SK-N-SH (cell line): ENCODE measurements around the gene C17orf114.

ENCODE experiments used
- CTCF ChIA-PET: fragments of 300-600, 350-600 bp; formaldehyde crosslinking; extraction: SDS; loops from one replicate; lab custom pipeline; 2021; lab: Yijun Ruan, JAX
- POLR2A ChIA-PET: fragments of 350-600 bp; sonication (Branson Sonifier 250); formaldehyde crosslinking; extraction: SDS; loops from one replicate; lab custom pipeline; 2020; ENCODE audit warnings: antibody characterized with exemption, inconsistent platforms; lab: Yijun Ruan, JAX
- DNase-seq: peaks from one replicate; pipeline ENCODE4 v3.0.0; 2012
- H2AFZ ChIP-seq: fragments of 200-600 bp; sonication (generic); 2 replicates; pipeline ENCODE4 v1.8.1; 2016; ENCODE audit warnings: antibody characterized with exemption, mild to moderate bottlenecking, low read depth
- H3F3A ChIP-seq: fragments of 200-600 bp; sonication (generic); replicated peaks from 2 replicates; pipeline ENCODE3; 2016; ENCODE audit warnings: antibody characterized with exemption, mild to moderate bottlenecking; ENCODE audit not compliant: insufficient read depth
- H3K27ac ChIP-seq, 2 experiments: fragments of 200-500 bp in 1 of 2; fragments of 200-600 bp in 1 of 2; sonication (Bioruptor generic) in 1 of 2; sonication (generic), shearing (Covaris generic) in 1 of 2; 2 replicates each; pipeline versions ENCODE4 v1.5.1 to v1.6.1; 2014 to 2016; ENCODE audit warnings: low read depth in 2 of 2, inconsistent platforms in 1 of 2, low read length in 1 of 2, mild to moderate bottlenecking in 1 of 2, mixed read lengths in 1 of 2
- H3K27me3 ChIP-seq: fragments of 200-600 bp; sonication (generic), shearing (Covaris generic); 2 replicates; pipeline ENCODE4 v1.6.1; 2016; ENCODE audit warnings: mixed run types; ENCODE audit not compliant: insufficient read depth
- H3K36me3 ChIP-seq, 2 experiments: fragments of 200-500 bp in 1 of 2; fragments of 200-600 bp in 1 of 2; sonication (Bioruptor generic) in 1 of 2; sonication (generic) in 1 of 2; replicated peaks in 1 of 2; 2 replicates each; pipeline versions ENCODE3 to v1.5.1; 2014 to 2016; ENCODE audit warnings: low read length in 1 of 2, mild to moderate bottlenecking in 1 of 2; ENCODE audit not compliant: insufficient read depth in 2 of 2, control insufficient read depth in 1 of 2
- H3K4me1 ChIP-seq, 2 experiments: fragments of 200-500 bp in 1 of 2; fragments of 200-600 bp in 1 of 2; sonication (Bioruptor generic) in 1 of 2; sonication (generic), shearing (Covaris generic) in 1 of 2; 2 replicates each; pipeline versions ENCODE4 v1.5.1 to v1.6.1; 2014 to 2016; ENCODE audit warnings: low read depth in 1 of 2, low read length in 1 of 2, mixed run types in 1 of 2; ENCODE audit not compliant: insufficient read depth in 2 of 2, control insufficient read depth in 1 of 2
- H3K4me2 ChIP-seq: fragments of 200-600 bp; sonication (generic), shearing (Covaris generic); 2 replicates; pipeline ENCODE4 v1.6.1; 2017; ENCODE audit warnings: mixed run types
- H3K4me3 ChIP-seq, 2 experiments: fragments of 200-500 bp in 1 of 2; fragments of 200-600 bp in 1 of 2; sonication (Bioruptor generic) in 1 of 2; sonication (generic), shearing (Covaris generic) in 1 of 2; 2 replicates each; pipeline versions ENCODE4 v1.5.1 to v1.8.1; 2014 to 2016; ENCODE audit warnings: low read depth in 2 of 2, inconsistent platforms in 1 of 2, low read length in 1 of 2, mild to moderate bottlenecking in 1 of 2, mixed read lengths in 1 of 2, moderate library complexity in 1 of 2
- H3K79me2 ChIP-seq: fragments of 200-600 bp; sonication (generic); 2 replicates; pipeline ENCODE4 v1.8.1; 2017; ENCODE audit warnings: mild to moderate bottlenecking; ENCODE audit not compliant: insufficient read depth
- H3K9ac ChIP-seq: fragments of 200-600 bp; sonication (generic); 2 replicates; pipeline ENCODE4 v1.6.1; 2017; ENCODE audit warnings: mixed run types
- H3K9me2 ChIP-seq: fragments of 200-600 bp; sonication (generic); 2 replicates; pipeline ENCODE4 v1.6.1; 2017; ENCODE audit warnings: mixed run types
- H3K9me3 ChIP-seq: fragments of 200-600 bp; sonication (generic); 2 replicates; pipeline ENCODE4 v1.6.1; 2017; ENCODE audit warnings: mixed run types, mild to moderate bottlenecking, moderate library complexity
- H4K20me1 ChIP-seq: fragments of 200-600 bp; sonication (generic); 2 replicates; pipeline ENCODE4 v1.6.1; 2017; ENCODE audit warnings: mild to moderate bottlenecking, mixed run types; ENCODE audit not compliant: insufficient read depth
- CHD2 ChIP-seq: fragments of 150-350 bp; IDR thresholded peaks from 2 replicates; pipeline ENCODE4 v1.6.1; 2018; ENCODE audit warnings: low read length; ENCODE audit not compliant: partially characterized antibody
- EZH2phosphoT487 ChIP-seq: fragments of 200-600 bp; sonication (generic); IDR thresholded peaks from 2 replicates; pipeline ENCODE4 v1.6.1; 2017; ENCODE audit warnings: low read depth, mixed run types, mild to moderate bottlenecking, antibody characterized with exemption, moderate library complexity, borderline replicate concordance
- FOSL2 ChIP-seq: IDR thresholded peaks from 2 replicates; pipeline ENCODE4 v1.4.0; 2012; ENCODE audit warnings: low read depth, mild to moderate bottlenecking, moderate library complexity, borderline replicate concordance
- GATA2 ChIP-seq: sonication (generic); formaldehyde crosslinking; IDR thresholded peaks from 2 replicates; pipeline ENCODE4 v1.5.0; 2020; ENCODE audit warnings: mild to moderate bottlenecking, missing genetic modification reagents
- MEF2A ChIP-seq: IDR thresholded peaks from 2 replicates; pipeline ENCODE4 v1.4.0; 2012; ENCODE audit warnings: low read depth, borderline replicate concordance
- NFIC ChIP-seq: IDR thresholded peaks from 2 replicates; pipeline ENCODE4 v1.4.0; 2012; ENCODE audit warnings: borderline replicate concordance
- RAD21 ChIP-seq: IDR thresholded peaks from 2 replicates; pipeline ENCODE4 v1.6.1; 2012; ENCODE audit warnings: mild to moderate bottlenecking, low read length
- RFX5 ChIP-seq: IDR thresholded peaks from 2 replicates; pipeline ENCODE4 v1.6.1; 2012; ENCODE audit warnings: mild to moderate bottlenecking, improper control_type of control experiment, low read length
- RXRA ChIP-seq: IDR thresholded peaks from 2 replicates; pipeline ENCODE4 v1.4.0; 2012; ENCODE audit warnings: low read depth, mild to moderate bottlenecking, borderline replicate concordance
- WGBS: methylation state at CpG from one replicate; pipeline ENCODE4 v1.1.6; 2017; ENCODE audit warnings: low lambda C conversion rate; 5-methylcytosine and 5-hydroxymethylcytosine counted together
- TF ChIP-seq, protein P1 (sequence below): IDR thresholded peaks from 2 replicates; pipeline ENCODE4 v1.6.1; 2012; ENCODE audit warnings: mild to moderate bottlenecking, low read depth, low read length, moderate library complexity
- TF ChIP-seq, protein P2 (sequence below): IDR thresholded peaks from 2 replicates; pipeline ENCODE4 v1.4.0; 2012; ENCODE audit warnings: low read depth
- TF ChIP-seq, protein P3 (sequence below): IDR thresholded peaks from 2 replicates; pipeline ENCODE4 v1.4.0; 2012; ENCODE audit warnings: low read depth, borderline replicate concordance
- TF ChIP-seq, protein P4 (sequence below): IDR thresholded peaks from 2 replicates; pipeline ENCODE4; 2012
- TF ChIP-seq, protein P5 (sequence below): fragments of 150-350 bp; IDR thresholded peaks from 2 replicates; pipeline ENCODE4 v1.6.1; 2016; ENCODE audit warnings: mild to moderate bottlenecking, low read depth, low read length

The C17orf114 gene

DNA sequence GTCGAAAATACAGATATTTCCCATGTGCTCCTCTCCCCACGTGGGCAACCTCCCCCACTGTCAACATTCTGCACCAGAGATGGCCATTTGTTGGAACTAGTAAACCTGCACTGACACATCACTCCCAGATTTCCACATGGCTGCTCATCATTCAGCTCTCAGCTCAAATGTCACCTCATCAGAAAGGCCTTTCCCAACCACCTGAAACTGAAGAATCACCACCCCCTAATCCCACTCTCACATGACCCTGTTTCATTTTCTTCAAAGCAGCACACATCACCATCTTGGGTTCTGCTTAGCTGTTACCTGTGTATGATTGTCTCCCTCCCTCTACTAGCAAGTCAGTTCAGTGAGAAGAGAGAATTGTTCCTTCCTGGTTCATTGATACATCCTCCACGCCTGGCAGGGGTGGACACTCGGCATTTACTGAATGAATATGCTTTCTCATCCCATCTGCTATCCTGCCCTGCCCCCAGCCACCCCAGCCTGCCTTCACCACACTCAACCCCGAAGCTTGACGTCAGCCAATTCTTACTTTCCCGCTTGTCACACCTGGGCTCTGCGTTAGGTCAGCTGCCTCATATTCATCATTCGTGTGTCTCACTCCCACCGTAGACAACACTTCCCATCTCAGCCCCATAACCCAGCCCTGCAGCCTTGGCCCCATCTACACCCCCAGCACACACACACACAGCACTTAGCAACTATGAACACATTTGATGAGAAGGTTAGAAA is 1.5 kb downstream of the C17orf114 start:
- H2AFZ ChIP-seq, result no peak overlapping the region
- peaks cover 26% of the 10 kb centered on the region for H3K79me2 ChIP-seq
- peaks cover 0 to 8% of the 10 kb centered on the region in 2 experiments; a peak in 1 of 4 replicates for H3K4me1 ChIP-seq
- H3K9ac ChIP-seq, result no peak overlapping the region
- no peaks in the 10 kb centered on the region for H3F3A ChIP-seq
- no peaks in the 10 kb centered on the region for H3K9me3 ChIP-seq
- no peak overlapping the region for H3K4me2 ChIP-seq
- H3K27me3 ChIP-seq, result no peaks in the 10 kb centered on the region
- H3K4me3 ChIP-seq, result no peak overlapping the region
- TF ChIP-seq, protein P1, sequence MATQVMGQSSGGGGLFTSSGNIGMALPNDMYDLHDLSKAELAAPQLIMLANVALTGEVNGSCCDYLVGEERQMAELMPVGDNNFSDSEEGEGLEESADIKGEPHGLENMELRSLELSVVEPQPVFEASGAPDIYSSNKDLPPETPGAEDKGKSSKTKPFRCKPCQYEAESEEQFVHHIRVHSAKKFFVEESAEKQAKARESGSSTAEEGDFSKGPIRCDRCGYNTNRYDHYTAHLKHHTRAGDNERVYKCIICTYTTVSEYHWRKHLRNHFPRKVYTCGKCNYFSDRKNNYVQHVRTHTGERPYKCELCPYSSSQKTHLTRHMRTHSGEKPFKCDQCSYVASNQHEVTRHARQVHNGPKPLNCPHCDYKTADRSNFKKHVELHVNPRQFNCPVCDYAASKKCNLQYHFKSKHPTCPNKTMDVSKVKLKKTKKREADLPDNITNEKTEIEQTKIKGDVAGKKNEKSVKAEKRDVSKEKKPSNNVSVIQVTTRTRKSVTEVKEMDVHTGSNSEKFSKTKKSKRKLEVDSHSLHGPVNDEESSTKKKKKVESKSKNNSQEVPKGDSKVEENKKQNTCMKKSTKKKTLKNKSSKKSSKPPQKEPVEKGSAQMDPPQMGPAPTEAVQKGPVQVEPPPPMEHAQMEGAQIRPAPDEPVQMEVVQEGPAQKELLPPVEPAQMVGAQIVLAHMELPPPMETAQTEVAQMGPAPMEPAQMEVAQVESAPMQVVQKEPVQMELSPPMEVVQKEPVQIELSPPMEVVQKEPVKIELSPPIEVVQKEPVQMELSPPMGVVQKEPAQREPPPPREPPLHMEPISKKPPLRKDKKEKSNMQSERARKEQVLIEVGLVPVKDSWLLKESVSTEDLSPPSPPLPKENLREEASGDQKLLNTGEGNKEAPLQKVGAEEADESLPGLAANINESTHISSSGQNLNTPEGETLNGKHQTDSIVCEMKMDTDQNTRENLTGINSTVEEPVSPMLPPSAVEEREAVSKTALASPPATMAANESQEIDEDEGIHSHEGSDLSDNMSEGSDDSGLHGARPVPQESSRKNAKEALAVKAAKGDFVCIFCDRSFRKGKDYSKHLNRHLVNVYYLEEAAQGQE, result no peak
- TF ChIP-seq, protein P2, sequence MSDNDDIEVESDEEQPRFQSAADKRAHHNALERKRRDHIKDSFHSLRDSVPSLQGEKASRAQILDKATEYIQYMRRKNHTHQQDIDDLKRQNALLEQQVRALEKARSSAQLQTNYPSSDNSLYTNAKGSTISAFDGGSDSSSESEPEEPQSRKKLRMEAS, result no peak
- TF ChIP-seq RAD21 (no peak), NFIC (no peak), FOSL2 (no peak), GATA2 (no peak), MEF2A (no peak), CHD2 (no peak), EZH2phosphoT487 (no peak), RXRA (no peak), RFX5 (no peak)
- TF ChIP-seq, protein P3, sequence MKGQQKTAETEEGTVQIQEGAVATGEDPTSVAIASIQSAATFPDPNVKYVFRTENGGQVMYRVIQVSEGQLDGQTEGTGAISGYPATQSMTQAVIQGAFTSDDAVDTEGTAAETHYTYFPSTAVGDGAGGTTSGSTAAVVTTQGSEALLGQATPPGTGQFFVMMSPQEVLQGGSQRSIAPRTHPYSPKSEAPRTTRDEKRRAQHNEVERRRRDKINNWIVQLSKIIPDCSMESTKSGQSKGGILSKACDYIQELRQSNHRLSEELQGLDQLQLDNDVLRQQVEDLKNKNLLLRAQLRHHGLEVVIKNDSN, result no peak
- TF ChIP-seq, protein P4, sequence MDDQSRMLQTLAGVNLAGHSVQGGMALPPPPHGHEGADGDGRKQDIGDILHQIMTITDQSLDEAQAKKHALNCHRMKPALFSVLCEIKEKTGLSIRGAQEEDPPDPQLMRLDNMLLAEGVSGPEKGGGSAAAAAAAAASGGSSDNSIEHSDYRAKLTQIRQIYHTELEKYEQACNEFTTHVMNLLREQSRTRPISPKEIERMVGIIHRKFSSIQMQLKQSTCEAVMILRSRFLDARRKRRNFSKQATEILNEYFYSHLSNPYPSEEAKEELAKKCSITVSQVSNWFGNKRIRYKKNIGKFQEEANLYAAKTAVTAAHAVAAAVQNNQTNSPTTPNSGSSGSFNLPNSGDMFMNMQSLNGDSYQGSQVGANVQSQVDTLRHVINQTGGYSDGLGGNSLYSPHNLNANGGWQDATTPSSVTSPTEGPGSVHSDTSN, result no peak
- TF ChIP-seq, protein P5, sequence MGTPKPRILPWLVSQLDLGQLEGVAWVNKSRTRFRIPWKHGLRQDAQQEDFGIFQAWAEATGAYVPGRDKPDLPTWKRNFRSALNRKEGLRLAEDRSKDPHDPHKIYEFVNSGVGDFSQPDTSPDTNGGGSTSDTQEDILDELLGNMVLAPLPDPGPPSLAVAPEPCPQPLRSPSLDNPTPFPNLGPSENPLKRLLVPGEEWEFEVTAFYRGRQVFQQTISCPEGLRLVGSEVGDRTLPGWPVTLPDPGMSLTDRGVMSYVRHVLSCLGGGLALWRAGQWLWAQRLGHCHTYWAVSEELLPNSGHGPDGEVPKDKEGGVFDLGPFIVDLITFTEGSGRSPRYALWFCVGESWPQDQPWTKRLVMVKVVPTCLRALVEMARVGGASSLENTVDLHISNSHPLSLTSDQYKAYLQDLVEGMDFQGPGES, result no peak
- no peak overlapping the region for H3K27ac ChIP-seq
- CTCF ChIA-PET, result interaction anchor here (0.7 to 1.1 kb wide), 2 partner anchors 10 to 11 kb away, joined by 3 to 6 read pairs; no protein-coding TSS in a partner anchor
- no peak for DNase-seq
- H3K36me3 ChIP-seq, result peaks cover 11 to 18% of the 10 kb centered on the region in 2 experiments
- no peaks in the 10 kb centered on the region for H4K20me1 ChIP-seq
- POLR2A ChIA-PET, result no interaction called here
- H3K9me2 ChIP-seq, result no peaks in the 10 kb centered on the region
- WGBS, result 75% methylated on average over 10 of the region's 10 CpGs
